H1 (cell line): ENCODE results near the gene NELL2. TPM values are rescaled to one million over a fixed set of nuclear protein-coding genes. Genes with fewer than 3 reads are reported as not detected.

Source experiments
- CTCF ChIA-PET: fragments of 300-600 bp; sonication (Branson Sonifier 250); formaldehyde crosslinking; loops from one replicate; lab custom pipeline; 2021; ENCODE audit not compliant: partially characterized antibody; lab: Charles Lee
- POLR2A ChIA-PET: fragments of 300-600 bp; sonication (Branson Sonifier 250); formaldehyde crosslinking; loops from one replicate; lab custom pipeline; 2021; ENCODE audit warnings: inconsistent platforms; ENCODE audit not compliant: partially characterized antibody; lab: Charles Lee
- DNase-seq, 2 experiments: peaks; one replicate each; pipeline versions ENCODE4 v3.0.0 to v3.0.0-alpha.2; 2010 to 2022; ENCODE audit warnings: low spot score in 2 of 2, low read depth in 1 of 2, mixed read lengths in 1 of 2
- FAIRE-seq: peaks from 2 replicates; lab custom pipeline; 2011; peaks lifted over from hg19 to GRCh38; lab: Jason Lieb, UNC
- H2AFZ ChIP-seq: 2 replicates; pipeline ENCODE4 v1.8.1; 2012; ENCODE audit warnings: low read length, inconsistent platforms
- H2AK5ac ChIP-seq: 2 replicates; pipeline ENCODE4 v1.6.1; 2013; ENCODE audit warnings: low read depth, low read length
- H2BK120ac ChIP-seq: replicated peaks from 2 replicates; pipeline ENCODE3; 2013; ENCODE audit warnings: low read depth, low read length, inconsistent platforms
- H2BK12ac ChIP-seq: 2 replicates; pipeline ENCODE4 v1.6.1; 2013; ENCODE audit warnings: low read depth, low read length
- H2BK15ac ChIP-seq: 2 replicates; pipeline ENCODE4 v1.6.1; 2013; ENCODE audit warnings: low read length
- H2BK20ac ChIP-seq: 2 replicates; pipeline ENCODE4 v1.6.1; 2013; ENCODE audit warnings: low read length
- H2BK5ac ChIP-seq: 2 replicates; pipeline ENCODE4 v1.6.1; 2013; ENCODE audit warnings: low read depth, low read length
- H3K14ac ChIP-seq: 2 replicates; pipeline ENCODE4 v1.6.1; 2013; ENCODE audit warnings: inconsistent platforms; ENCODE audit not compliant: insufficient read length
- H3K18ac ChIP-seq: 2 replicates; pipeline ENCODE4 v1.6.1; 2013; ENCODE audit warnings: low read length; ENCODE audit errors: extremely low read depth
- H3K23ac ChIP-seq: 2 replicates; pipeline ENCODE4 v1.6.1; 2013; ENCODE audit warnings: inconsistent platforms; ENCODE audit not compliant: insufficient read length
- H3K23me2 ChIP-seq: 2 replicates; pipeline ENCODE4 v1.6.1; 2013; ENCODE audit warnings: low read depth, low read length
- H3K27ac ChIP-seq: 2 replicates; pipeline ENCODE4 v1.6.1; 2011; ENCODE audit warnings: low read depth, low read length, inconsistent platforms
- H3K27me3 ChIP-seq, 4 experiments: replicated peaks in 1 of 4; 1 replicate in 1 of 4; 2 replicates in 3 of 4; pipeline versions ENCODE4 v1.6.1 to v1.8.1; 2011 to 2013; ENCODE audit warnings: low read length in 3 of 4, mild to moderate bottlenecking in 3 of 4, inconsistent platforms in 2 of 4, mixed read lengths in 2 of 4, moderate library complexity in 1 of 4; ENCODE audit not compliant: control insufficient read depth in 3 of 4, insufficient read depth in 3 of 4; ENCODE audit errors: extremely low read depth in 1 of 4
- H3K36me3 ChIP-seq, 4 experiments: 2 replicates each; pipeline versions ENCODE4 v1.6.1 to v1.8.1; 2011 to 2013; ENCODE audit warnings: mild to moderate bottlenecking in 4 of 4, low read length in 3 of 4, moderate library complexity in 2 of 4, control low read depth in 1 of 4, inconsistent platforms in 1 of 4; ENCODE audit not compliant: insufficient read depth in 4 of 4, control insufficient read depth in 2 of 4
- H3K4ac ChIP-seq: replicated peaks from 2 replicates; pipeline ENCODE3; 2013; ENCODE audit warnings: low read length, low read depth, mixed read lengths, inconsistent platforms; ENCODE audit not compliant: insufficient read length
- H3K4me1 ChIP-seq, 4 experiments: replicated peaks in 1 of 4; 1 replicate in 1 of 4; 2 replicates in 3 of 4; pipeline versions ENCODE4 v1.6.1 to v1.8.1; 2011 to 2013; ENCODE audit warnings: low read length in 3 of 4, inconsistent platforms in 2 of 4, mixed read lengths in 1 of 4; ENCODE audit not compliant: insufficient read depth in 4 of 4, control insufficient read depth in 3 of 4
- H3K4me2 ChIP-seq, 2 experiments: 2 replicates each; pipeline versions ENCODE4 v1.6.1 to v1.8.1; 2011 to 2013; ENCODE audit warnings: low read depth in 2 of 2, low read length in 2 of 2, control low read depth in 1 of 2, inconsistent platforms in 1 of 2, mild to moderate bottlenecking in 1 of 2; ENCODE audit not compliant: insufficient read depth in 1 of 2
- H3K4me3 ChIP-seq, 4 experiments: fragments of 200-600, 300-600 bp in 1 of 4; sonication (generic), shearing (Covaris generic), sonication (Bioruptor Twin) in 1 of 4; 2 replicates each; pipeline versions ENCODE4 v1.5.1 to v1.8.1; 2011 to 2016; ENCODE audit warnings: low read length in 4 of 4, low read depth in 3 of 4, control low read depth in 2 of 4, inconsistent platforms in 2 of 4, mild to moderate bottlenecking in 2 of 4, mixed read lengths in 1 of 4, moderate library complexity in 1 of 4; ENCODE audit not compliant: insufficient read depth in 2 of 4; ENCODE audit errors: extremely low read depth in 1 of 4
- H3K56ac ChIP-seq: replicated peaks from 2 replicates; pipeline ENCODE3; 2013; ENCODE audit warnings: low read depth, mild to moderate bottlenecking, mixed read lengths, low read length, inconsistent platforms; ENCODE audit not compliant: insufficient read length
- H3K79me1 ChIP-seq: 2 replicates; pipeline ENCODE4 v1.6.1; 2013; ENCODE audit warnings: low read depth, low read length, control low read depth
- H3K79me2 ChIP-seq, 2 experiments: 2 replicates each; pipeline versions ENCODE4 v1.6.1 to v1.8.1; 2012 to 2013; ENCODE audit warnings: low read length in 2 of 2, mild to moderate bottlenecking in 2 of 2, inconsistent platforms in 1 of 2; ENCODE audit not compliant: insufficient read depth in 2 of 2, control insufficient read depth in 1 of 2
- H3K9ac ChIP-seq, 4 experiments: replicated peaks in 1 of 4; 1 replicate in 1 of 4; 2 replicates in 3 of 4; pipeline versions ENCODE4 v1.6.1 to v1.8.1; 2011 to 2013; ENCODE audit warnings: low read depth in 3 of 4, low read length in 3 of 4, control low read depth in 2 of 4, mild to moderate bottlenecking in 2 of 4, moderate library complexity in 2 of 4, inconsistent platforms in 1 of 4; ENCODE audit errors: extremely low read depth in 1 of 4
- H3K9me3 ChIP-seq, 2 experiments: 2 replicates each; pipeline versions ENCODE4 v1.6.1 to v1.8.1; 2012 to 2013; ENCODE audit warnings: mild to moderate bottlenecking in 2 of 2, moderate library complexity in 2 of 2, control low read depth in 1 of 2, inconsistent platforms in 1 of 2, low read depth in 1 of 2, low read length in 1 of 2, mixed read lengths in 1 of 2; ENCODE audit not compliant: insufficient read depth in 2 of 2
- H4K20me1 ChIP-seq, 2 experiments: replicated peaks in 1 of 2; 2 replicates each; pipeline versions ENCODE3 to v1.8.1; 2011 to 2013; ENCODE audit warnings: inconsistent platforms in 2 of 2, low read length in 2 of 2, mild to moderate bottlenecking in 1 of 2; ENCODE audit not compliant: insufficient read depth in 2 of 2, control insufficient read depth in 1 of 2
- H4K5ac ChIP-seq: 2 replicates; pipeline ENCODE4 v1.6.1; 2013; ENCODE audit warnings: low read length, low read depth, mixed read lengths, inconsistent platforms; ENCODE audit not compliant: insufficient read length
- H4K8ac ChIP-seq: 2 replicates; pipeline ENCODE4 v1.8.0; 2013; ENCODE audit warnings: mild to moderate bottlenecking, moderate library complexity, low read length, inconsistent platforms; ENCODE audit not compliant: insufficient read depth; ENCODE audit errors: extremely low read depth
- H4K91ac ChIP-seq: replicated peaks from 2 replicates; pipeline ENCODE3; 2013; ENCODE audit warnings: low read length, mixed read lengths, inconsistent platforms; ENCODE audit not compliant: insufficient read length
- WGBS, 2 experiments: shearing (Covaris generic) in 1 of 2; methylation state at CpG; one replicate each; pipeline versions ENCODE4 v1.1.6 to v1.1.7; 2013 to 2015; ENCODE audit warnings: low lambda C conversion rate in 2 of 2, mixed read lengths in 2 of 2, inconsistent platforms in 1 of 2, low coverage in 1 of 2, missing lambda C conversion rate in 1 of 2; ENCODE audit not compliant: insufficient replicate concordance in 2 of 2, insufficient coverage in 1 of 2, insufficient read length in 1 of 2; ENCODE audit errors: extremely low coverage in 1 of 2, missing lambda C conversion rate in 1 of 2; 5-methylcytosine and 5-hydroxymethylcytosine counted together
- polyA plus RNA-seq, 7 experiments: library from polyadenylated mRNA; depleted of rRNA in 3 of 7; stranded (reverse) in 5 of 7; unstranded in 2 of 7; fragments of >200 nt in 5 of 7; fragments of 200-250 nt in 2 of 7; gene quantifications; 1 replicate in 5 of 7; 2 replicates in 1 of 7; 4 replicates in 1 of 7; pipeline versions ENCODE4 v1.2.1 to v1.2.3, GENCODE V29; 2011 to 2013; ENCODE audit warnings: missing spikeins in 2 of 7, mixed read lengths in 2 of 7
- total RNA-seq: library from RNA; stranded (reverse); fragmentation: NEBNext Ultra II Directional; extraction: Animal tissue kit (Norgen Biotek cat#: 25700); gene quantifications from 2 replicates; pipeline ENCODE4 v1.2.1, GENCODE V29; 2021

NELL2 gene
- total and polyA plus RNA-seq, 2 of the 8 experiments (the other 6 are each of a cell fraction or from before 2014, with no cell fraction given): 54.2 to 56.8 TPM

GRCh38 chr12:44697511-44697910 lies 178.6 kb downstream of the NELL2 start:
- Histone ChIP-seq H3K56ac (no peak overlapping the region), H3K23ac (no peak overlapping the region), H3K18ac (no peak overlapping the region), H2AK5ac (no peak overlapping the region), H3K79me2 (no peaks in the 10 kb centered on the region), H4K5ac (no peak overlapping the region), H3K79me1 (no peaks in the 10 kb centered on the region), H3K14ac (no peak overlapping the region), H3K4me2 (no peak overlapping the region), H2BK15ac (no peak overlapping the region), H3K4ac (no peak overlapping the region), H2BK5ac (no peak overlapping the region), H4K8ac (no peak overlapping the region), H2BK12ac (no peak overlapping the region), H3K36me3 (no peaks in the 10 kb centered on the region), H3K27ac (no peak overlapping the region), H3K4me3 (no peak overlapping the region), H2BK120ac (no peak overlapping the region), H2BK20ac (no peak overlapping the region), H3K23me2 (no peaks in the 10 kb centered on the region; the same call in 1 of the 2 replicates), H3K9ac (no peak overlapping the region), H3K9me3 (no peaks in the 10 kb centered on the region), H3K4me1 (no peaks in the 10 kb centered on the region), H4K91ac (no peak overlapping the region), H4K20me1 (no peaks in the 10 kb centered on the region), H2AFZ (no peak overlapping the region), H3K27me3 (no peaks in the 10 kb centered on the region)
- DNase-seq (no peak), FAIRE-seq (no peak)
- 95% methylated on average over 2 of the region's 2 CpGs; no CpG with 5 or more reads in 1 of the 2 experiments for WGBS, 2 experiments
- ChIA-PET POLR2A (no interaction called here), CTCF (no interaction called here)
